ENCODE data around the gene ELF2. TPM values are rescaled to one million over a fixed set of nuclear protein-coding genes. Genes with fewer than 3 reads are reported as not detected.

ELF2 gene
- total RNA-seq, 4 donors from 2014 or later, result 37.1 to 54.9 (median 44.7) TPM

GRCh38 chr4:139177869-139178619 is 1.0 kb upstream of the ELF2 start:
- DNase-seq (ENCODE audit: low spot score in 2 of 2), result peak; percentile 92 to 99
- TF ChIP-seq POLR2A (IDR thresholded peaks at IDR 0.05), result no peak
- TF ChIP-seq, protein P1, sequence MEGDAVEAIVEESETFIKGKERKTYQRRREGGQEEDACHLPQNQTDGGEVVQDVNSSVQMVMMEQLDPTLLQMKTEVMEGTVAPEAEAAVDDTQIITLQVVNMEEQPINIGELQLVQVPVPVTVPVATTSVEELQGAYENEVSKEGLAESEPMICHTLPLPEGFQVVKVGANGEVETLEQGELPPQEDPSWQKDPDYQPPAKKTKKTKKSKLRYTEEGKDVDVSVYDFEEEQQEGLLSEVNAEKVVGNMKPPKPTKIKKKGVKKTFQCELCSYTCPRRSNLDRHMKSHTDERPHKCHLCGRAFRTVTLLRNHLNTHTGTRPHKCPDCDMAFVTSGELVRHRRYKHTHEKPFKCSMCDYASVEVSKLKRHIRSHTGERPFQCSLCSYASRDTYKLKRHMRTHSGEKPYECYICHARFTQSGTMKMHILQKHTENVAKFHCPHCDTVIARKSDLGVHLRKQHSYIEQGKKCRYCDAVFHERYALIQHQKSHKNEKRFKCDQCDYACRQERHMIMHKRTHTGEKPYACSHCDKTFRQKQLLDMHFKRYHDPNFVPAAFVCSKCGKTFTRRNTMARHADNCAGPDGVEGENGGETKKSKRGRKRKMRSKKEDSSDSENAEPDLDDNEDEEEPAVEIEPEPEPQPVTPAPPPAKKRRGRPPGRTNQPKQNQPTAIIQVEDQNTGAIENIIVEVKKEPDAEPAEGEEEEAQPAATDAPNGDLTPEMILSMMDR (IDR thresholded peaks at IDR 0.05), result no peak
- peak overlapping the region; percentile 90 for H3K4me3 ChIP-seq (ENCODE audit: low read depth, poor library complexity, severe bottlenecking)
- intact Hi-C loops (cut with DNase I; ENCODE audit: low total_unique reads), result loop anchor here (10.0 kb wide), 1 partner anchor 93 kb away; no protein-coding TSS in a partner anchor
- 0 to 1% methylated on average over 40 to 70 of the region's 70 CpGs for WGBS, 2 donors

DNA sequence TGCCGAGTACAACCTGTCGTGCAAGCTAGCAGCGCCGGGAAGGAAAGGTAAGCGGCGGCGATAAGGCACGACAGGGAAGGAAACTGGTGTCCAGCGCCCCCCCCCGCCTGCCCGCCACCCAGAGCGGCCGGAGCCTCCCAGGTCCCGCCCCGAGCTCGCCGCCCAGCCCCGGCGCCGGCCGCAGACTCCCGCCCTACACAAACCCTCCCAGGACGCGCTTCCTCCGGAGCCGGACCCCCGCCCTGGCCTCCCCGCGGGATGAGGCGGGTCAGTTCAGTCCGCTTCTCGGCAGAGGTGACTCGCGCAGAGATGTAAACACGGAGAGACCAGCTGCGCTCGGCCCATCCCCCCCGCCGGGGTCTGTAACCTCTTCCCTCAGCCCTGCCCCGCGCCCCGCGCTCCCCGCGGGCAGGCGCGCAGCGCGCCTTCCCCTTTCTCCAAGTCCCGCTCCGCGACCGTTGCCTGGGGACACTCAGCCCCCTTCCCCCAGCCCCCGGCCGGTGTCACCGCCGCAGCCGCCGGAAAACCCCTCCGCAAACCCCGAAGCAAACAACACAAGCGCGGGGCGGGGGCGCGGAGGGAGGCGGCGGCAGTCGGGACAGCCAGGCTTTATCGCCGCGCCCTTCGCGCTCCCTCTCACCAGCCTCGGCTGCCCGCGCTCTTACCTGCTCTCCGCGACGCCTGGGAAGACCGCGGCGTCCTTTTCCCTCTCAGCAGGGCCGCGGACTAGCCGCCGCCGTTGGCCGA is 543 bp downstream of the ELF2 start:
- WGBS, 2 donors, result 0% methylated on average over 18 to 36 of the region's 89 CpGs
- H3K4me3 ChIP-seq (ENCODE audit: low read depth, poor library complexity, severe bottlenecking), result peak overlapping the region; percentile 97
- DNase-seq (ENCODE audit: low spot score in 2 of 2), result peak; percentile 80 to 97
- intact Hi-C loops (cut with DNase I; ENCODE audit: low total_unique reads), result loop anchor here (10.0 kb wide), 1 partner anchor 92 kb away; no protein-coding TSS in a partner anchor
- TF ChIP-seq POLR2A (IDR thresholded peaks at IDR 0.05), result no peak
- TF ChIP-seq, protein P1 (IDR thresholded peaks at IDR 0.05), result no peak

DNA sequence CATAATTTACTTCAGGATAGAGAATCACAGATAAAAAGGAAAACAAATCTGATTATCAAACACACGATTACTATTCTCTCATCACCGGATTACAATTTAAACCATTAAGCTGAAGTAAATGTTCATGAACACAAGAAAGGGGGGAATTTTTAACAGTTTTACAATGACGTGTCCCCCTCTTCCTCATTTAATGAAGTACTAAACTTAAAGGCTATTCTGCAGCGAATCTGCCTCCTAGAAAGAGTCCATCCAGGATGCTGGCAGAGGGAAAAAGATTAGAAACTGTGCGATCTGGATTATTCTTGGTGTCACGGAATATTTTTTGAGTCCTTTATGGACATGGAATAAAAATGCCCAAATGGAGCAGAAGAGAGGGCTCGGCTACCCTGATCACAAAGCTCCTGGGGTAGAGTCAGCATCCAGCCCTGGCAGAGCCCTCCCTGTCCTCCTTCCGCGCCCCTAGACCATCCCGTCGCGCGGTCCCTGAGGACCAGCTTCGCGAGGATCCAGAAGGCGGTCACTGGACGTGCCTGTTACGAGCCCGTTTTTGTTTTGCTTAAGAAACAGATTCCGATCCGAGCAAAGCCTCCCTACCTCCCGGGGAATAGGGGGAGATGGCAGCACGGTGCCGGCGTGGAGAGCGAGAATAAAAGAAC is 1.2 kb downstream of the ELF2 start:
- H3K4me3 ChIP-seq (ENCODE audit: low read depth, poor library complexity, severe bottlenecking), result peak overlapping the region; percentile 97
- DNase-seq (ENCODE audit: low spot score in 2 of 2), result no peak
- WGBS, 2 donors, result 1 to 4% methylated on average over 26 of the region's 26 CpGs
- intact Hi-C loops (cut with DNase I; ENCODE audit: low total_unique reads), result loop anchor here (10.0 kb wide), 1 partner anchor 91 kb away; no protein-coding TSS in a partner anchor
- TF ChIP-seq, protein P1 (IDR thresholded peaks at IDR 0.05), result no peak
- no peak for TF ChIP-seq POLR2A (IDR thresholded peaks at IDR 0.05)

- TF ChIP-seq, protein P1 (IDR thresholded peaks at IDR 0.05), result no peak
- TF ChIP-seq POLR2A (IDR thresholded peaks at IDR 0.05), result no peak
- 43 to 49% methylated on average over 7 of the region's 7 CpGs for WGBS, 2 donors
- no peak overlapping the region for H3K4me3 ChIP-seq (ENCODE audit: low read depth, poor library complexity, severe bottlenecking)
- intact Hi-C loops (cut with DNase I; ENCODE audit: low total_unique reads), result loop anchor here (10.0 kb wide), 1 partner anchor 87 kb away; no protein-coding TSS in a partner anchor
- DNase-seq (ENCODE audit: low spot score in 2 of 2), result no peak
Measured at GRCh38 chr4:139171876-139172691, 4.9 kb downstream of the ELF2 start.

DNA sequence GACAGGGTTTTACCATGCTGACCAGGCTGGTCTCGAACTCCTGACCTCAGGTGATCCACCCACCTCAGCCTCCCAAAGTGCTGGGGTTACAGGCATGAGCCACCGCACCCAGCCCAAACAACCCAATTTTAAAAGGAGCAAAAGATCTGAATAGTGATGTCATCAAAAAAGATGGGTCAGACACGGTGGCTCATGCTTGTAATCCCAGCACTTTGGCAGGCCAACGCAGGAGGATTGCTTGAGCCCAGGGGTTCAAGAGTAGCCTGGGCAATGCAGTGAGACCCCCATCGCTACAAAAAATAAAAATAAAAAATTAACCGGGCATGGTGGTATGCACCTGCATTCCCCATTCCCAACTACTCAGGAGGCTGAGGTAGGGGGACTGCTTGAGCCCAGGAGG is 6.1 kb downstream of the ELF2 start:
- no peak for TF ChIP-seq POLR2A (IDR thresholded peaks at IDR 0.05)
- TF ChIP-seq, protein P1 (IDR thresholded peaks at IDR 0.05), result no peak
- H3K4me3 ChIP-seq (ENCODE audit: low read depth, poor library complexity, severe bottlenecking), result no peak overlapping the region
- no peak for DNase-seq (ENCODE audit: low spot score in 2 of 2)
- intact Hi-C loops (cut with DNase I; ENCODE audit: low total_unique reads), result loop anchor here (10.0 kb wide), 1 partner anchor 86 kb away; no protein-coding TSS in a partner anchor
- WGBS, 2 donors, result 93% methylated on average over 6 of the region's 6 CpGs

All from lower leg skin (tissue), 4 donors.